ENCODE measurements around the gene PARVA.

- no peak for TF ChIP-seq CTCF (conservative IDR thresholded peaks at IDR 0.05; ENCODE audit: low read length)
- TF ChIP-seq EZH2phosphoT487 (IDR thresholded peaks at IDR 0.05; ENCODE audit: borderline replicate concordance, low read depth, low read length), result no peak
Measured at GRCh38 chr11:12509371-12509770, 132.0 kb downstream of the PARVA start.
